ENCODE measurements around the gene MARS2.

- no peak for TF ChIP-seq CTCF (IDR thresholded peaks at IDR 0.05)
- TF ChIP-seq MYC (IDR thresholded peaks at IDR 0.05; ENCODE audit: borderline replicate concordance, low read length) = no peak
- TF ChIP-seq RFX5 (IDR thresholded peaks at IDR 0.05) = no peak
- no peak for TF ChIP-seq RAD21 (conservative IDR thresholded peaks at IDR 0.05 in 1 of 2, IDR thresholded peaks at IDR 0.05 in 1 of 2)
- TF ChIP-seq POLR2A (IDR thresholded peaks at IDR 0.05; ENCODE audit: low read length) = no peak
Measured at GRCh38 chr2:197705912-197706838, 1.0 kb downstream of the MARS2 start.
